ENCODE results near the gene KRTAP5-5.

GRCh38 chr11:1625541-1625940 is 4.0 kb upstream of the KRTAP5-5 start:
- no peak for TF ChIP-seq CTCF (IDR thresholded peaks at IDR 0.05)
- no peak for TF ChIP-seq POLR2A (IDR thresholded peaks at IDR 0.05)
- no peak for TF ChIP-seq POLR2AphosphoS5 (IDR thresholded peaks at IDR 0.05)

Measured in prostate gland (tissue), 2 donors.